ENCODE data around the gene ANO1.

Gene ANO1

DNA sequence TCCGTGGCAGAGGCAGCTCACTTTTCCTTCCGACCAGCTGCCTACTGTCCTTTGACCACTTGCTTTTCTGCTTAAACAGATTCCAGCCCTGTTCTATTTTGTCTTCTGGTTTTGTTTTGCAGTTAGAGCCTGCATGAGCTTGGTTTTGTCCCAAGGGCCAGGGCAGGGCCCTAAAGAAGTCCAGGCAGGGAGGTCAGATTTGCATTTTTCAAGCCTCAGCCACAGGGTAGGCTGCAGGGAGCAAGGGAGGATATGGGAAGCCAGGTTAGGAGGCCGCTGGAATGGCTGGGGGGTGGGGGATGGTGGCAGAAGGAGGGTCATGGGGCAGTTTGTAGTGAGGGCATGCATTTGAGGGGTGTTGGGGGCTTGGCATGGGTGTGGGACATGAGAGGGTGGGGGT is 148.1 kb downstream of the ANO1 start:
- DNase-seq: no peak

GRCh38 chr11:70226967-70227366 is 148.8 kb downstream of the ANO1 start:
- no peak for DNase-seq

DNA sequence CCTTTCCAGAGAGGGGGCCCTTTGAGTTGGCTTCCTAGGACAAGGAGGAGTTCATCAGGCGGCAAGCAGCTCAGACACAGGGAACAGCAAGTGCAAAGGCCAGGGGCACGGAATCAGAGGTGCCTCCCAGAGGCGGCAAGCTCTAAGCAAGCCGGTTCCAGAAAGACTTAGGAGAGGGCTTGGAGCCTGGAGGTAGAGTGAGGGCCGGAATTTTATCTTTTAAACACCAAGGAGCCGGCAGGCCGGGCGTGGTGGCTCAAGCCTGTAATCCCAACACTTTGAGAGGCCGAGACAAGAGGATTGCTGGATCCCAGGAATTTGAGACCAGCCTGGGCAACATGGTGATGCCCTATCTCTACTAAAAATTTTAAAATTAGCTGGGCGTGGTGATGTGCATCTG is 151.6 kb downstream of the ANO1 start:
- DNase-seq: no peak

DNA sequence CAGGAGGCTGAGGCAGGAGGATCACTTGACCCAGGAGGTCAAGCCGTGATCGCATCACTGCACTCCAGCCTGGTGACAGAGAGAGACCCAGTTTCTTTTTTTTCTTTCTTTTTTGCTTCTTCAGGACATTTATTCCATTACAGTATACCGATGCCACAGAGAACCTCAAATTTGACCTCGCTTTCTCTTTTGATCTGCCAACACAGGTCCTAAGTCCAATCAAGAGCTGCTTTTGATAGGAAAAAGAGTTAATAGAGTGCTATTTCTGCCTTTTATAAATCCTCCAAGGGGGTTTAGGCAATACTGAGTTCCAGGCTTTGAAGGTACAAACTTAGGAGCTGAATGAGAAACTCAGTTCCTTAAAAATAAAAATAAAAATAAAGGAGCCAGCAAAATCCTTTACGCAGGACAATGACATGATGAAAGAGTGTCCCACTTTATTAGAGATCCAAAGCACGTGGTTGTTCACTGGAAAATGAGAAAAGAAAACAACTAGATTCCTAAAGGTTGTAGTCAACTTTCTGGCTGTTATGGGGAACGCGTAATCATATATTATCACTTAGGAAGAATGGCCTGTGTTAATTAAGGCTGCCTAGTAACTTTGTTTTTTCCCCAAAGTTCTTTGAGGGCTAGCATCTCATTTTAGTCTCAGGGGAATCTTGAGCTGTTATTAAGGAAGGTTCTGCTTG is 152.2 kb downstream of the ANO1 start:
- no peak for DNase-seq

- no peak for DNase-seq
These were observed 153.0 kb downstream of the ANO1 start for GRCh38 chr11:70230840-70231710.

DNA sequence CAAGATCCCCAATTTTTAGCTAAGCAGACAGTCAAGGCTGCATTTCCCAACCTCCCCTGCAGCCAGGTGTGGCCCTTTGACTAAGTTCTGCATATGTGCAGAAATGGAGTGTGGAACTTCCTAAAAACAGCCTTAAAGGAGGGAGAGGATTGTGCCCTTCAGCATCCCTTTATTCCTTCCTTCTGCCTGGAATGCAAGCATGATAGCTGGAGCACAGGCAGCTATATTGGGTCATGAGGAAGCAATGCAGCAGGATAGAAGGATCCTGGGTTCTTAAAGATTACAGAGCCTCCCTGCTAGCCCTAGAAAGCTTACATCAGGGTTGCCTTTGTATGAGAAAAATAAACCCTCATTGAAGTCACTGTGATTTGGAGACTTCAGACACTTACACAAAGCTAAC is 154.9 kb downstream of the ANO1 start:
- no peak for DNase-seq

- DNase-seq: no peak
These were observed 155.4 kb downstream of the ANO1 start for GRCh38 chr11:70233511-70233934.

DNA sequence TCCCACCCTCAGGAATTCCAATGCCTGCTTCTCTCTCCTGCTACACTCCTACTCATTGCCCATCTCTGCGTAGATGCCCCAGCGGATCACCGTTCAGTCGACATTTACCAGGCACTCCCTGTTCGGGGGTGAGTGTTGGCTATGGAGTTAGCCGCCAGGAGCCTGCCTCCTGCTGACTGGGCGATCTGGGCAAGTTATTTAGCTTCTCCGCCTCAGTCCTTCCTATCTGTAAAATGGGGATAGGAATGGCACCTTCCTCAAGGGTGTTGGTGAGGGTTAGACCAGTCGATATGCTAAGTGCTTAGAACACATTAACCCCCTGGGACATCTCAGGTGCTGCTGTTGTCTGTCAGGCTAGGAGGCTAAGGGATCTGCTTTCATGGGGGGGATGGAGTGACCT is 155.8 kb downstream of the ANO1 start:
- no peak for DNase-seq
